ENCODE data around the gene PLRG1. TPM values are rescaled to one million over a fixed set of nuclear protein-coding genes. Genes with fewer than 3 reads are reported as not detected.
A peak's percentile ranks its signal among the peaks of the same experiment; 100 is the strongest.

The PLRG1 gene
- total and polyA plus RNA-seq, 4 donors: 27.2 to 51.5 (median 29.9) TPM

- Histone ChIP-seq H3K27ac (ENCODE audit: low read depth in 1 of 2, low read length in 2 of 2) (no peak overlapping the region), H3K36me3 (ENCODE audit: control insufficient read depth in 4 of 4, insufficient read depth in 3 of 4, low read depth in 1 of 4, low read length in 3 of 4) (peaks cover 2 to 21% (median 11%) of the 10 kb centered on the region in 4 donors), H3K4me1 (ENCODE audit: control insufficient read depth in 4 of 4, insufficient read depth in 4 of 4, low read length in 3 of 4) (peaks cover 1 to 14% (median 5%) of the 10 kb centered on the region in 4 donors), H3K9me3 (ENCODE audit: control insufficient read depth in 4 of 4, low read length in 3 of 4) (no peaks in the 10 kb centered on the region), H3K9ac (ENCODE audit: low read depth in 1 of 2, low read length in 2 of 2) (no peak overlapping the region), H3K4me3 (ENCODE audit: low read depth in 1 of 3, low read length in 3 of 3) (no peak overlapping the region), H3K27me3 (ENCODE audit: control insufficient read depth in 4 of 4, insufficient read depth in 4 of 4, low read length in 3 of 4) (no peaks in the 10 kb centered on the region)
- 34% methylated on average over 3 of the region's 3 CpGs for WGBS
- no peak for TF ChIP-seq ATF3 (IDR thresholded peaks at IDR 0.05)
- TF ChIP-seq FOXA2 (IDR thresholded peaks at IDR 0.05): no peak
- TF ChIP-seq GABPA (IDR thresholded peaks at IDR 0.05 in 1 of 2, conservative IDR thresholded peaks at IDR 0.05 in 1 of 2): no peak
- TF ChIP-seq NR2F2 (IDR thresholded peaks at IDR 0.05): no peak
- no peak for TF ChIP-seq REST (IDR thresholded peaks at IDR 0.05)
- no peak for TF ChIP-seq RXRA (IDR thresholded peaks at IDR 0.05)
- no peak for TF ChIP-seq EGR1 (IDR thresholded peaks at IDR 0.05; ENCODE audit: low read depth in 2 of 2)
- TF ChIP-seq RAD21 (IDR thresholded peaks at IDR 0.05): no peak
- no peak for TF ChIP-seq HNF4A (conservative IDR thresholded peaks at IDR 0.05)
- TF ChIP-seq SP1 (IDR thresholded peaks at IDR 0.05): no peak
- DNase-seq (ENCODE audit: low spot score): no peak
Observed at GRCh38 chr4:154583230-154583629, 33.0 kb upstream of the PLRG1 start.

GRCh38 chr4:154582723-154583122 lies 32.5 kb upstream of the PLRG1 start:
- peak overlapping the region in 1 of 2 donors; percentile 25 for H3K27ac ChIP-seq (ENCODE audit: low read depth in 1 of 2, low read length in 2 of 2)
- no peak overlapping the region for H3K4me3 ChIP-seq (ENCODE audit: low read depth in 1 of 3, low read length in 3 of 3)
- no peak overlapping the region for H3K9ac ChIP-seq (ENCODE audit: low read depth in 1 of 2, low read length in 2 of 2)
- H3K36me3 ChIP-seq (ENCODE audit: control insufficient read depth in 4 of 4, insufficient read depth in 3 of 4, low read depth in 1 of 4, low read length in 3 of 4): peaks cover 2 to 19% (median 7%) of the 10 kb centered on the region in 4 donors
- TF ChIP-seq YY1 (IDR thresholded peaks at IDR 0.05): no peak
- TF ChIP-seq MAX (IDR thresholded peaks at IDR 0.05): peak; percentile 19
- no peak for TF ChIP-seq ZBTB33 (IDR thresholded peaks at IDR 0.05)
- no peak for TF ChIP-seq EGR1 (IDR thresholded peaks at IDR 0.05; ENCODE audit: low read depth in 2 of 2)
- no peak for TF ChIP-seq REST (IDR thresholded peaks at IDR 0.05)
- no peak for TF ChIP-seq SP1 (IDR thresholded peaks at IDR 0.05)
- no peak for TF ChIP-seq FOXA1 (IDR thresholded peaks at IDR 0.05)
- no peak for TF ChIP-seq HNF4A (conservative IDR thresholded peaks at IDR 0.05)
- no peak for TF ChIP-seq NR2F2 (IDR thresholded peaks at IDR 0.05)
- TF ChIP-seq JUND (IDR thresholded peaks at IDR 0.05): peak; percentile 24 to 86
- TF ChIP-seq CTCF (IDR thresholded peaks at IDR 0.05; ENCODE audit: low read depth, low read length, missing input control): no peak
- no peak for TF ChIP-seq TAF1 (conservative IDR thresholded peaks at IDR 0.05)
- no peak for TF ChIP-seq RAD21 (IDR thresholded peaks at IDR 0.05)
- no peak for TF ChIP-seq GABPA (IDR thresholded peaks at IDR 0.05 in 1 of 2, conservative IDR thresholded peaks at IDR 0.05 in 1 of 2)
- TF ChIP-seq RXRA (IDR thresholded peaks at IDR 0.05): peak in 1 of 2 donors; percentile 35
- TF ChIP-seq HNF4G (IDR thresholded peaks at IDR 0.05): no peak
- TF ChIP-seq ATF3 (IDR thresholded peaks at IDR 0.05): no peak
- TF ChIP-seq FOXA2 (IDR thresholded peaks at IDR 0.05): no peak
- no peaks in the 10 kb centered on the region for H3K9me3 ChIP-seq (ENCODE audit: control insufficient read depth in 4 of 4, low read length in 3 of 4)
- DNase-seq (ENCODE audit: low spot score): no peak
- no peaks in the 10 kb centered on the region for H3K27me3 ChIP-seq (ENCODE audit: control insufficient read depth in 4 of 4, insufficient read depth in 4 of 4, low read length in 3 of 4)
- peaks cover 1 to 19% (median 10%) of the 10 kb centered on the region in 4 donors for H3K4me1 ChIP-seq (ENCODE audit: control insufficient read depth in 4 of 4, insufficient read depth in 4 of 4, low read length in 3 of 4)
- 35% methylated on average over 2 of the region's 2 CpGs for WGBS

Data from liver (tissue), 9 donors.